ENCODE data around the gene CFAP46.
"Not testable (repeated sequence)": the region's sequence is repeated elsewhere in the genome, so short reads cannot be mapped to it uniquely, and the experiment has no call there.

Gene CFAP46

GRCh38 chr10:132840698-132841614 is 101.4 kb downstream of the CFAP46 start:
- no peak for DNase-seq

DNA sequence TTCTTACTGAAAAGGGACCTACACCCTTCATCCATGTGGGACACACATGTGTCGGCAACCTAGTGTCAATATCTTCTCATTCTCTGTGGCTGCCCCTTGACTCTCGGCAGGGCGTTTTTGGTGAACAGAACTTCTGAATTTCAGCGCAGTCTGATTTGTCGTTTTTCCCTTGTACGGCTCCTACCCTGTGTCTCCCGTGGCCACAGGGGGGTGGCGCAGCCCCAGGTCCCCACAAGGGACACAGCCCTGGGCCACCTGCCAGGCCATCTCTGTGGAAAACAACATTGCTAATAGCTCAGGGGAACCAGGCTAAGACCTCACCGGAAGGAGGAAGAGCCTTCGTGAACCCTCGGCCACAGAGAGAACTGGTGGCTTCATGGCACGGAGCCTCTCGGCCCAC is 103.3 kb downstream of the CFAP46 start:
- no peak for DNase-seq

DNA sequence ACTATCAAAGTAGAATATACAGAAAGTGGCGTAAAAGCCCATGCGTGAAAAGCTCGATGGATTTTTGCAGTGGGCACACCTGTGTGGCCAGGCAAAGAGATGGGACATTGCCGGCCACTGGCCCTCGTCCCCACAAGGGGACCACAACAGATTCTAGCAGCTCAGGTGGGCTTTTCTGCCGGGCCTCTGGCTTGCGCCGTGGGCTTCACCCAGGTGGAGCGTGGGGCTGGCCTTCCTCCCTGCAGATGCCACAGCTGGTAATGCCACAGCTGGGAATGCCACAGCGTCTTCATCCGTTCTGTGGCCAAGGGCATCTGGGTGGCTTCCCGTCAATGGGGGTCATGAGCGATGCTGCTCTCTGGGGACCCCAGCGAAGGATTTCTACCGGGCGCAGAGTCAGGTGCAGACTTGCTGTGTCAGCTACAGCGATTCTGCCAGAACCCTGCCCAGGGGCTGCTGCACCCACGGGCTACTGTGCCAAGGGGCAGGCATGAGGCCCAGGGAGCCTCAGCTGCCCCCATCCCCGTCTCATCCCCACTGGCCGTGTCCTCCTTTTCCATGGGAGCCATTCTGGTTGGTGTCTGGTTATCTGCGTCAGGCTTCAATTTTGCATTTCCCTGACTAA is 103.9 kb downstream of the CFAP46 start:
- no peak for DNase-seq

GRCh38 chr10:132837905-132838304 is 104.5 kb downstream of the CFAP46 start:
- no peak for DNase-seq

GRCh38 chr10:132836832-132837540 is 105.4 kb downstream of the CFAP46 start:
- DNase-seq: peak; percentile 47

- no peak for DNase-seq
Measured at GRCh38 chr10:132836248-132836831, 106.0 kb downstream of the CFAP46 start.

GRCh38 chr10:132835848-132836233 is 106.5 kb downstream of the CFAP46 start:
- DNase-seq: no peak

DNA sequence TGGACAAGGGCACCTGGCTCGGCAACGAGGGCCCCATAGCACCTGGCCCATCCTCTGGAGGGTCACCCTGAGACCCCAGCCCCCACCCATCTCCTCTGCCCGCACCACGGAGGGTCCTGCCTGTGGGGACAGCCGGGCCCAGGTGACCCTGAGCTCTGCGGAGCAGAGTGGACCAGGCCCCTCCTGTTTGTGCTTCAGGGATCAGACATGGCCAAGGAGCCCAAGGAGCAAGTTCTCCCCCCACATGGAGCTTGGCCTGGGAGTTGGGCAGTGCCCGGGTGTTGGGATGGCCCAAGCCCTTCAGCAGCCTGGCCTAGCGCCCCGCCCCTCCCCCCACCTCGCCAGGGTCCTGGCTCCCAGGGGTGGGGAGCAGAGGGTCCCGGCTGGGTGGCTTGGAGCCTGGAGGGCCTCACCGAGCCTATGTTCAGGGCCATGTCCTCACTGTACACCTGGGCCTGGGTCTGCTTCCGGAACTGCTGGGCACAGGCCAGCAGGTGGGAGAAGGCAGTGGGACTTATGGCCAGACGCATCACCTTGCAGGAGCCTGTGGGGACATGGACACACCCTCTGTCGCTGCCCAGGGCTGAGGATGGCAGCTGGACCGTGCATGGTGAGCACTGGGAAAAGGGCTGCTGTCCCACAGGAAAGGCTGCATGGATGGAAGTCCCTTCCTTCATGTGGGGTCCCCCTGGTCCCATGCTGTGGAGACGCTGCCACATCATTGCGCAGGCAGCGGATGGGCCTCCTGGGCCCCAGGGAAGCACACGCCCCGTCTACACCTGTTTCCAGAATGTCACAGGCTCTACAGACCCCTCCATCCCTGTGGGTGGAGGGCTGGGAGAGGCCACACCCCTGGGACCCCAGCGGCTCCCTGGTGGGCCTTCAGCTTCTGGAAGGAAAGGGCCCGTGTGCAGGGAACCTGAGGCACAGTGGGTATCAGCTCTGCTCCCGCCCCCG is 107.2 kb downstream of the CFAP46 start:
- DNase-seq: no peak

GRCh38 chr10:132834311-132834761 is 108.0 kb downstream of the CFAP46 start:
- DNase-seq: no peak

DNA sequence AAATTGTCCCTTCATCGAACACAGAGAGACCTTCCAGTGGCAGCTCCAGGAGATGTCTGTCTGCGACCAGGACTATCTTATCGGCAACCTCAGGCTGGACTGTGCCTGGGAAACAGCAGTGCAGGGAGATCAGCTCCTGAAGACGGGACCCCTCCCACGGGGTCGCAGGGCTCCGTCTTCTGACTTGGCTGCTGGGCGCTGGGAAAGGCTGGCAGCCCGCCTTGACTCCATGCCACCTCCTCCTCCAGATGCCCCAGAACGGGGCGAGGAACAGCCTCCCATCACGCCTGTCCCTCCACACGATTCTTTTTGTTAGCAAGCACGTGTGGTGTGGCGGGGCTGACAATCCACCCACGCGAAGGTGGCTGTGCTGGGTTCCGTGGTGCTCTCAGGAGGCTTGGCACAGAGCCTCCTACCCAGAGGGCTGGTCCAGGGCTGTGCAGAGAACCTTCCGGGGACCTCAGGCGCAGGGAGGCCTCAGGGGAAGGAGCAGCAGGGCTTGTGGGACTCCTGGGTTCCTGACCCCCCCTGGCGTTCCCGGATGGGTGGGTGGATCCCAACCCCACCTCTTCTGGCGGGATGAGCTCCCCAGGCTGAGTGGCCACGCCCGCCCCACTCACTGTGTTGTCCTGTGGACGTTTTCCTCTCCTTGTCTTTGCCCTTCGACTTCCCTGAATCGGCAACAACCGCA is 108.8 kb downstream of the CFAP46 start:
- DNase-seq: no peak

DNA sequence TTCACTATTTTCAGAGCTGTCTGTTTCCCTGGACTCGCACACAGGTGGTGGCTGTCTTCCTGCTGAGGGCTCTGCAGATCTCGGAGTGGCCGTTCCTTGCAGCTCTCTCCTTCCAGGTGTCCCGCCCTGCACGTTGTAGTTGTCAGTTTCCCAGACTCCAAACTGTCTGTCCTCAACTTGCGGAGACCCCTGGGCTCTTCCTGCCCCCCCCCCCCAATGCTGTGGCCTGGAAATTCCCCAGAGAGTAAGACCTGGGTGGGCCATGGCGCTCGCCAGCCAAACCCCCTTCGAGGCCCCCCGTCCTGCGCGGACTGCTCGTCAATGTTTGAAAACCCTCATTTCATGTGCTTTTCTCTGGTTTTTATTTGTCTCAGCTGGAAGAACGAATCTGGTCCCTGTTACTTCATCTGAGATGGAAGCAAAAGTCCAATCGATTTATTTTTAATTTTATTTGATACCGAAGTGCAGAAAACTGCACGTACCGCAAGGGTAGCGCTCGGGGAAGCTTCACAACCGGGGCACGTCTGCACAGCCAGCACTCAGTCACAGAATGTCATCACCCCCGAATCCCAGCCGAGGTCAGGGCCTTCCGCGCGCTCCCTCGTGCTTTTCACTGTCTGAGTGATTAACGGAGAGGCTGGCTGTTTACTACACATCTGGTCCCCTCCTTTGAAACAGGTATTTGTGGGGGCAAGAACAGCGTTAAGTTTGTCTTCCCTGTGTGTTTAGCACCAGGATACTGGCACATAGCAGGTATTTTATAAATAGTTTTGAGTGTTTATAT is 110.0 kb downstream of the CFAP46 start:
- DNase-seq: no peak

DNA sequence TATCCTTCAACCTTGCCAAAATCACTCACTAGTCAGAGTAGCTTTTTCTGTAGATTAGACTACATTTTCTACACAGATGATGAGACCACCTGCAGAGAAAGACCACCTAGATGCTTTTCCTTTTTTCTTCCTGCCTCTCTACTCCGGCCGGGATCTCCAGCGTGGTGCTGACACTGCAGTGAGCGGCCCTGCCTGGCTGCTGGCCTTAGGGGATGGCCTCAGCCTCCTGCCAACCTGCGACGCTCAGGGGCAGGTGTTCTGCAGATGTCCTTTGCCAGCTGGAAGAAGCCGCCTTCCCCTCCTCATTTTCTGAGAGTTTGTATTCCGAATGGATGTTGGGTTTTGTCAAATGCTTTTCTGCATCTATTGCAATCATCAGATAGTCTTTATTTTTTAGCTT is 113.0 kb downstream of the CFAP46 start:
- no peak for DNase-seq

GRCh38 chr10:132828681-132829080 is 113.7 kb downstream of the CFAP46 start:
- no peak for DNase-seq

DNA sequence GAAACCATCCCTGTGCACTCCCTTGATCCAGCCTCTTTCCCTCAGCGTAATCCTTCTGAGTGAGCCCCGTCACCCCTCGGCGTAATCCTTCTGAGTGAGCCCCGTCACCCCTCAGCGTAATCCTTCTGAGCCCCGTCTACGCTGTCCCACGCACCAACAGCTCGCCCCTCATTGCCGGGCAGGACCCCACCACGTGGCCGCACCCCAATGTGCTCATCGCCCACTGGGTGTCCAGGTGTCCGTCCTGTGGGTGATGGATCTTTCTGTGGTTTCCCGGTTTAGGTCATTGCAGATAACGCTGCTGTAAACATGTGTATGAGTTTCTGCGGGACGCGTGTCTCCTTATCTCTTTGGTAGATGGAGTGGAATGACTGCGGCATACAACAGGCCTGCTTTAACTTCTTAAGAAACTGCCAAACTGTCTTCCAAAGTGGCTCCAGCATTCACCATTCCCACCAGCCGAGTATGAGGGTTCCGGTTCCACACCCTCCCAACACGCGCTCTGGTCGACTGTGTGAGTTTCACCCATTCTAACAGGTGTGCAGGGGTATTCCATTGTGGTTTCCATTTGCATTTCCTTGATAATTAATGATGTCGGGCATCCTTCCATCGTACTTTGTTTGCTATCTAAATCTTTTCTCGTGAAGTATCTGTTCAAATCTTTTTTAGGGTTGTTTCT is 114.4 kb downstream of the CFAP46 start:
- no peak for DNase-seq

- no peak for DNase-seq
Measured at GRCh38 chr10:132827423-132827789, 115.0 kb downstream of the CFAP46 start.

DNA sequence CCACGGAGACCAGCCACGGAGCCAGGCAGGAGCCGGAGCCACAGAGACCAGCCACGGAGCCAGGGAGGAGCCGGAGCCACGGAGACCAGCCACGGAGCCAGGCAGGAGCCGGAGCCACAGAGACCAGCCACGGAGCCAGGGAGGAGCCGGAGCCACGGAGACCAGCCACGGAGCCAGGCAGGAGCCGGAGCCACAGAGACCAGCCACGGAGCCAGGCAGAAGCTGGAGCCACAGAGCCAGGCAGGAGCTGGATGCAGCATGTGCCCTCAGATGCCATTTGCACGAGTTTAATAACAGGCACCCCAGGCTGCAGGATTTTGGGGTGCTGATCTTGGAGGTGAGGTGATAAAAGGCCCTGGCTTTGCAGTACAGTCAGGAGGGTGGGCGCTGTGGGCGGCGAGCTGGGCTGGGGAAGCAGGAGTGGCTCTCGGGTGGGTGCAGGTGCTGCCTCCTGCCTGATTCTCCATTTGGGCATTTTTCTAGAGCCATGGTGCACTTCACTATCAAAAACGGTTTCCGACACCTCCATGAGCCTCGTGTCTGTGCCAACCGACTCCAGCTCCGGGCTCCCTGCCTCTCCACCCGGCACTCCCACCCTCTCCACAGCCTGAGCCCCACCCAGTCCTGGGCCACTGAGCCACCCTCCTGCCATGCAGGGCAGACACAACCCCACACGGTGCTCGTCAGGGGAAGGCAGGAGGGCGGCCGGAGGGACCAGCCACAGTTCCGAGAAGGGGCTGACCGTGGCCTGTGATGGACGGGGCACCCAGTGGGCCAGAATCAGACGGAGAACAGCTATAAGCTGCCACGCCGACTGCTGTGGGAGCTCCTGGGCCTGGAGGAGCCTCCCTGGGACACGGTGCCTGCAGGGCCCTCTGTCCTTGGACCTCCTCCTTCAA is 115.6 kb downstream of the CFAP46 start:
- DNase-seq: no peak

GRCh38 chr10:132825783-132826523 is 116.4 kb downstream of the CFAP46 start:
- DNase-seq: not testable (repeated sequence)

DNA sequence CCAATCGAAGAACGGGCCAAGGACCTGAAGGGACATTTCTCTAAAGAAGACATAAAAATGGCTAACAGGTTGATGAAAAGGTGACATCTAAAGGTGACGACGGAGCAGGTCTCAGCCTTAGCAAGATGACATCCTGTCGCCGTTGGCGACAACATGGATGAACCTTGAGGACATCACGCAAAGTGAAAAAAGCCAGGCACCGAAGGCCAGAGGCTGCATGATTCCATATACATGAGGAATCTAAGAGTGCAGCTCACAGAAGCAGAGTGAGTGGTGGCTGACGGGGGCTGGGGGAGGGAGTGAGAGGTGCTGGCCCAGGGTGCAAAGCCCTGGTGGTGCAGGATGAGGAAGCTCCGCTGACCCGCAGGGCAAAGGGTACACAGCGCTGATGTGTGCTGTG is 122.3 kb downstream of the CFAP46 start:
- DNase-seq: no peak

All from suppressor macrophage treated with lipopolysaccharide for 4 hours (primary cell).